Measurements from ENCODE around the gene CGNL1. TPM values are rescaled to one million over a fixed set of nuclear protein-coding genes. Genes with fewer than 3 reads are reported as not detected.

CGNL1 gene
- total RNA-seq, 2 donors from 2014 or later, result 82.6 to 98.0 TPM

- Mint-ChIP-seq H3K4me3 (no peak overlapping the region), H3K9me3 (no peaks in the 10 kb centered on the region), H3K27ac (no peak overlapping the region), H3K36me3 (ENCODE audit: low read depth) (peaks cover 75% of the 10 kb centered on the region), H3K4me1 (peaks cover 15% of the 10 kb centered on the region), H3K27me3 (ENCODE audit: insufficient read depth) (no peaks in the 10 kb centered on the region)
- H3K9ac ChIP-seq (ENCODE audit: extremely low read depth, low read length, poor library complexity, severe bottlenecking), result no peak overlapping the region
- DNase-seq, result no peak
- WGBS, 2 experiments (ENCODE audit: insufficient coverage in 1 of 2, insufficient read length in 1 of 2), result 95 to 100% methylated on average over 3 of the region's 3 CpGs
- no peak for TF ChIP-seq CTCF (conservative IDR thresholded peaks at IDR 0.05)
- no peak overlapping the region for H3K27ac ChIP-seq (ENCODE audit: low read depth, low read length)
- H3K9me3 ChIP-seq (ENCODE audit: control insufficient read depth, low read length), result no peaks in the 10 kb centered on the region
- H3K4me3 ChIP-seq (ENCODE audit: low read length), result no peak overlapping the region
- H3K4me1 ChIP-seq (ENCODE audit: control insufficient read depth, insufficient read depth, low read length), result no peaks in the 10 kb centered on the region
- no peaks in the 10 kb centered on the region for H3K27me3 ChIP-seq (ENCODE audit: control insufficient read depth, insufficient read depth, low read length, poor library complexity, severe bottlenecking)
- H3K36me3 ChIP-seq (ENCODE audit: control insufficient read depth, insufficient read depth, low read length), result peaks cover 87% of the 10 kb centered on the region
Measured at GRCh38 chr15:57470543-57470942, 94.2 kb downstream of the CGNL1 start.

- Mint-ChIP-seq H3K27ac (no peak overlapping the region), H3K9me3 (no peaks in the 10 kb centered on the region), H3K4me3 (no peak overlapping the region), H3K4me1 (peaks cover 36% of the 10 kb centered on the region), H3K36me3 (ENCODE audit: low read depth) (peaks cover 68% of the 10 kb centered on the region), H3K27me3 (ENCODE audit: insufficient read depth) (no peaks in the 10 kb centered on the region)
- WGBS, 2 experiments (ENCODE audit: insufficient coverage in 1 of 2, insufficient read length in 1 of 2), result 100% methylated on average over 2 of the region's 2 CpGs
- DNase-seq, result no peak
- Histone ChIP-seq H3K9me3 (ENCODE audit: control insufficient read depth, low read length) (no peaks in the 10 kb centered on the region), H3K27me3 (ENCODE audit: control insufficient read depth, insufficient read depth, low read length, poor library complexity, severe bottlenecking) (no peaks in the 10 kb centered on the region), H3K4me1 (ENCODE audit: control insufficient read depth, insufficient read depth, low read length) (peaks cover 13% of the 10 kb centered on the region), H3K36me3 (ENCODE audit: control insufficient read depth, insufficient read depth, low read length) (peaks cover 88% of the 10 kb centered on the region), H3K9ac (ENCODE audit: extremely low read depth, low read length, poor library complexity, severe bottlenecking) (no peak overlapping the region), H3K4me3 (ENCODE audit: low read length) (no peak overlapping the region), H3K27ac (ENCODE audit: low read depth, low read length) (no peak overlapping the region)
- TF ChIP-seq CTCF (conservative IDR thresholded peaks at IDR 0.05), result no peak
Measured at GRCh38 chr15:57472861-57473260, 96.6 kb downstream of the CGNL1 start.

GRCh38 chr15:57476533-57476975 lies 100.2 kb downstream of the CGNL1 start:
- H3K4me3 Mint-ChIP-seq, result no peak overlapping the region
- Histone ChIP-seq H3K4me1 (ENCODE audit: control insufficient read depth, insufficient read depth, low read length) (peaks cover 22% of the 10 kb centered on the region), H3K4me3 (ENCODE audit: low read length) (no peak overlapping the region), H3K27me3 (ENCODE audit: control insufficient read depth, insufficient read depth, low read length, poor library complexity, severe bottlenecking) (no peaks in the 10 kb centered on the region), H3K27ac (ENCODE audit: low read depth, low read length) (no peak overlapping the region), H3K36me3 (ENCODE audit: control insufficient read depth, insufficient read depth, low read length) (peaks cover 76% of the 10 kb centered on the region), H3K9me3 (ENCODE audit: control insufficient read depth, low read length) (peaks cover 10% of the 10 kb centered on the region), H3K9ac (ENCODE audit: extremely low read depth, low read length, poor library complexity, severe bottlenecking) (no peak overlapping the region)
- no peaks in the 10 kb centered on the region for H3K9me3 Mint-ChIP-seq
- TF ChIP-seq CTCF (conservative IDR thresholded peaks at IDR 0.05), result no peak
- peaks cover 62% of the 10 kb centered on the region for H3K36me3 Mint-ChIP-seq (ENCODE audit: low read depth)
- 88 to 96% methylated on average over 4 to 5 of the region's 5 CpGs for WGBS, 2 experiments (ENCODE audit: insufficient coverage in 1 of 2, insufficient read length in 1 of 2)
- no peak for DNase-seq
- H3K27me3 Mint-ChIP-seq (ENCODE audit: insufficient read depth), result no peaks in the 10 kb centered on the region
- H3K27ac Mint-ChIP-seq, result peak overlapping the region; percentile 24
- peaks cover 47% of the 10 kb centered on the region for H3K4me1 Mint-ChIP-seq

Measured in endodermal cell (in vitro differentiated cells).